Measurements from ENCODE around the gene BDKRB1.

Gene BDKRB1

DNA sequence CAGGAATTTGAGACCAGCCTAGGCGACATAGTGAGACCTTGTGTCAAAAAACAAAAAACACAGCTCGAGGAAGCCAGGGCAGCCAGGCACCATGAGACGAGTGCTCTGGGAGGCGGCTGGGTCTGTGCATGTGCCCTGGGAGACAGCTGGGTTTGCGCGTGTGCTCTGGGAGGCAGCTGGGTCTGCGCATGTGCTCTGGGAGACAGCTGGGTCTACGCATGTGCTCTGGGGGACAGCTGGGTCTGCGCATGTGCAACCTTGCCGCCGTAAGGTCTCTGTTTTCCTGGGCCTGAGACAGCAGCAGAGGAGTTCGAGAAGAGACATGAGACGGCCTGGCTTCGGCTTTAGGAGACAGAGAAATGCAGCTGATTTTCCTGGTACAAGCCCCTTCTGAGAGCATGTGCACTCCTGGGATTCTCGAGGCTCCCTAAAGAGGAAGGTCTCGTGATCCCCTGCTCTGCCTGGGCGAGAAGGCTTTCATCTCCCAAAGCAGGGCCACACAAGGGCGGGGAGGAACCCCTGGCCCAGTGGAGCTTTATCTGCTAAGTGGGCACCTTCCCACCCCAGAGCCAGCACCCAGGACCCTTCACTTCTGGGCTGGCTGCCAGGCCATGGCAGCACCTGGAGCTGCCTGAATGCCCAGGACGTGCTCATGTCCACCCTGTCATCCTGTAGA, 3.5 kb upstream of the BDKRB1 start:
- TF ChIP-seq, protein P1, sequence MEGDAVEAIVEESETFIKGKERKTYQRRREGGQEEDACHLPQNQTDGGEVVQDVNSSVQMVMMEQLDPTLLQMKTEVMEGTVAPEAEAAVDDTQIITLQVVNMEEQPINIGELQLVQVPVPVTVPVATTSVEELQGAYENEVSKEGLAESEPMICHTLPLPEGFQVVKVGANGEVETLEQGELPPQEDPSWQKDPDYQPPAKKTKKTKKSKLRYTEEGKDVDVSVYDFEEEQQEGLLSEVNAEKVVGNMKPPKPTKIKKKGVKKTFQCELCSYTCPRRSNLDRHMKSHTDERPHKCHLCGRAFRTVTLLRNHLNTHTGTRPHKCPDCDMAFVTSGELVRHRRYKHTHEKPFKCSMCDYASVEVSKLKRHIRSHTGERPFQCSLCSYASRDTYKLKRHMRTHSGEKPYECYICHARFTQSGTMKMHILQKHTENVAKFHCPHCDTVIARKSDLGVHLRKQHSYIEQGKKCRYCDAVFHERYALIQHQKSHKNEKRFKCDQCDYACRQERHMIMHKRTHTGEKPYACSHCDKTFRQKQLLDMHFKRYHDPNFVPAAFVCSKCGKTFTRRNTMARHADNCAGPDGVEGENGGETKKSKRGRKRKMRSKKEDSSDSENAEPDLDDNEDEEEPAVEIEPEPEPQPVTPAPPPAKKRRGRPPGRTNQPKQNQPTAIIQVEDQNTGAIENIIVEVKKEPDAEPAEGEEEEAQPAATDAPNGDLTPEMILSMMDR (conservative IDR thresholded peaks at IDR 0.05): no peak
- no peak for TF ChIP-seq ZFX (IDR thresholded peaks at IDR 0.05)
- no peak overlapping the region for H3K27ac ChIP-seq

DNA sequence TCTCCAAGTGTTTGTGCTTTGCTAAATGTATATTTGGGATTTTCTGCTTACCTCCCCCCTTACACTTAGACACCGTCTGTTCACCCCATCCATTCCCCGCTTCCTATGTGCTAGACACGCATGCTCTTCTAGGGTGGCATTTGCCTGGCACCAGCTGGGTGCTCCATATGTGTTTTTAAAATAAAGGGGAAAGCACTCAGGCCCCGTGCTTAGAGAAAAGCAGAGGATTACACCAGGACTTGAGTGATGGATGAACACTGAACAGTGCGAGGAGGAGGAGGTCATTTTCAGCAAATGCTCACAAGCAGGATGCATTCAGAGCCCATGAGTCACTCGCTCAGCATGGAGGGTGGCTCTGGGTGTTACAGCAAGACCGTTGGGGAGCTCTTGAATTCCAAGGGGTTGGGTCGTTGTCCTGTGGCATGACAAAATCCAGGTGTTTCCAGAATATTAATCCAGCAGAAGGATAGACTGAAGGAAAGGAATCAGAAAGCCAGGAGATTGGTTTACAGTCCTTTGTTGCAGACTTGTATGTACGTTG, 2.9 kb upstream of the BDKRB1 start:
- no peak for TF ChIP-seq ZFX (IDR thresholded peaks at IDR 0.05)
- TF ChIP-seq, protein P1 (conservative IDR thresholded peaks at IDR 0.05): no peak
- no peak overlapping the region for H3K27ac ChIP-seq

DNA sequence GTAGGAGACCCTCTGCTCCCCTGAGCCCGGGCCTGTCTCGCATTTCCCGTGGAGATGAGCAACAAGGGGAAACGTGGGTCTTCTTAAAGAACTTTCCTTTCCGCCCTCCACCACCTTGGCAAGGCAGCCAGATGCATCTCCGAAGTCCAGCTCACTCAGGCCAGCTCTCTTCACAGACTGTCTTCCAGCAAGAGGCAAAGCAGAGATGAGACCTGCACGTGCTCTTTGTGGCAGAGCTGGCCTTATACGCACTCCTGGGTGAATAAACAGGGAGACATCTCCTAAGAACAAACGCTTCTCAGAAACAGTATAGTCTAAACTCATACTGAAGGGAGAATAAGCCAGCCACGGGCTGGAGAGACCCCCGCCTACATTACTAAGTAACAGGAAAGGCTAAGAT, 1.3 kb upstream of the BDKRB1 start:
- TF ChIP-seq ZFX (IDR thresholded peaks at IDR 0.05): no peak
- TF ChIP-seq, protein P1 (conservative IDR thresholded peaks at IDR 0.05): no peak

DNA sequence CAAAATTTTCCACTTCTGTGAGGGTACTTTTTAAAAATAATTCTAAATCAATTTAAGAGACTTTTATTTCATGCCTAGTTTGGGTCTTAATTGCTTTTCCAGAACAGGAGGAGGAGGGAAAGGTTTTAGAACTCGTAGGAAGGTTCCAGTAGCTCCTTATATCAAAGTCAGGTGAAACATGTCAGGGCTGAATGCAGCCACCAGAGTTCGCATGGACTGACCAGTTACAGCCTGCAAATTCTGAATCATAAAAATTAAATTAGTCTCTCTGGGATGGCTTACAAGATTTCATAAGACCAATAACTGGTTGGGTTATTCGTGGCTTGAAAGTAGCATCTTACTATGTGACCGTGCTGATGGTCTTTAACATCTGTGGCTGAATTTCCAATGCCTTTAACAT, 397 bp downstream of the BDKRB1 start:
- H3K27ac ChIP-seq: no peak overlapping the region
- TF ChIP-seq ZFX (IDR thresholded peaks at IDR 0.05): no peak
- TF ChIP-seq, protein P1 (conservative IDR thresholded peaks at IDR 0.05): no peak

More for the DNA sequence above, 1.3 kb upstream of the BDKRB1 start:
- H3K27ac ChIP-seq: no peak overlapping the region

DNA sequence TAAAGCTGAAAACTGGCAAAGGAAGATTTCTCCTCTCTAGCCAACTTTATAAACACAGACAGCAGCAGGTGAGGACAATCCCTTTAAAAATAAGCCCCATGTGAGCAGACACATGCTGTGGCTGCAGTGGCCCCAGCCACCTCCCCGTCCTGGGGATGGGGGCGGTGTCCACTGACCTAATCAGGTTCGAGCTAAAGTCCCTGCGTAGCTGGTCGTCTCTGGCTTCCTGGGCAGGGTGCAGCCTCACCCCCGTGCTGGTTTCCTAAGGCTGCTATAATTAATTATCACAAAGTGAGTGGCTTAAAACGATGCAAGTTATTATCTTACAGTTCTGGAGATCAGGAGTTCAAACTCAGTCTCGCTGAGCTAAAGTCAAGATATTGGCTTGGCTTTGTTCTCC, 1.0 kb downstream of the BDKRB1 start:
- TF ChIP-seq ZFX (IDR thresholded peaks at IDR 0.05): no peak
- no peak overlapping the region for H3K27ac ChIP-seq

DNA sequence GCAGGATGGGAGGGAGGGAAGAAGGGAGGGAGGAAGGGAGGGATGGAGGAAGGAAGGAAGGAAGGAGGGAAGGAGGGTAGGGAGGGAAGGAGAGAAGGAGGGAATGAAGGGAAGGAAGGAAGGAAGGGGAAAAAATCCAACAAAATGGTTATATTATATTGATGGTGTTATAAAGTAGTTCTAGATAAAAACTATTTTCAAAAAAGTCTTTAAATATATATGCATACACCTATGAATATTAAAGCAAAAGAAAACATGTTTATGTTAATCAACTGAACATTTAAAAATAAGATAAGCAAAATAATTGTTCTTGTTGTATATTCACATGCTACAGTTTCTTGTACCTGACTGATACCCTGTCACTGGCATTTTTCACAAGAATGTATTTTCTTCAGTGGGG, 1.9 kb downstream of the BDKRB1 start:
- H3K27ac ChIP-seq: no peak overlapping the region
- TF ChIP-seq ZFX (IDR thresholded peaks at IDR 0.05): no peak
- TF ChIP-seq, protein P1 (conservative IDR thresholded peaks at IDR 0.05): no peak

DNA sequence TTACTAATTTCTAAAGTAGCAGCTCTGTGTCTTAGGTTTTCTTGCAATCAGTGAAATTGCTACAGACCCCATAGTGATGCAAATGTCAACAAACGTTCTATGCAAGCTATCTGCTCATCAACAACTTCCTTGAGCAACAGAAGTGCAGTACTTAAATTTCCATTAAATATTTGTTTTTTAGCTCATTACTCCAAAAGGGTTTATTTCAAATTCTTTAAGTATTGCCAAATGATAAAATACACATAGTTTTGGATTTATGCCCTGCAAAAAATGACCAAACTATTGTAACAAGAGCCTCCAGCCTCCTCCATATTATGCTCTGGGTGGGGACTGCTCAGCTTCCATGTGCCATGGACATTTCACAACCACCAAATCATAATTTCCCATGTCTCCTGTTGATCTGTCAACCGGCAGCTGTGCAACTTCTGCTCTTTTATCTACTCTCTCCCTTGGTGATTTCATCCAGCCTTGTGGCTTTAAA, 4.4 kb downstream of the BDKRB1 start:
- H3K27ac ChIP-seq: no peak overlapping the region
- TF ChIP-seq, protein P1 (conservative IDR thresholded peaks at IDR 0.05): no peak
- no peak for TF ChIP-seq ZFX (IDR thresholded peaks at IDR 0.05)

DNA sequence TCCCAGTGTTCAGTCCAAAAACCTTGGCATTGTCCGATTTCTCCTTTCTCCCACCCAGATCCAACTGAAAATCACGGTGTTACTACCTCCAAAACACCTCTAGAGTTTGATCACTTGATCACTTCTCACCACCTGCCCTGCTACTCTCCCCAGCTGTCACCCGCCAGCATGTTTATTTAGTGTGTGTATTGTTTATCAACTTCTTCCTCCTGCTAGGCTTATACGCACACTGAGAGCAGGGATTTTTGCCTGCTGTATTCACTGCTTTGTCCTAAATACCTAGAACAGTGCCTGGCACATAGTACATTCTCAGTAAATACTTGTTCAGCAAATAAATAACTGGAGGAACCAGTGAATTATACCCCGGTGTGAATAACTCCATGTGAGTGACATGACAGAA, 5.0 kb downstream of the BDKRB1 start:
- H3K27ac ChIP-seq: no peak overlapping the region
- no peak for TF ChIP-seq ZFX (IDR thresholded peaks at IDR 0.05)
- TF ChIP-seq, protein P1 (conservative IDR thresholded peaks at IDR 0.05): no peak
